ENCODE data around the gene ANO9.

DNA sequence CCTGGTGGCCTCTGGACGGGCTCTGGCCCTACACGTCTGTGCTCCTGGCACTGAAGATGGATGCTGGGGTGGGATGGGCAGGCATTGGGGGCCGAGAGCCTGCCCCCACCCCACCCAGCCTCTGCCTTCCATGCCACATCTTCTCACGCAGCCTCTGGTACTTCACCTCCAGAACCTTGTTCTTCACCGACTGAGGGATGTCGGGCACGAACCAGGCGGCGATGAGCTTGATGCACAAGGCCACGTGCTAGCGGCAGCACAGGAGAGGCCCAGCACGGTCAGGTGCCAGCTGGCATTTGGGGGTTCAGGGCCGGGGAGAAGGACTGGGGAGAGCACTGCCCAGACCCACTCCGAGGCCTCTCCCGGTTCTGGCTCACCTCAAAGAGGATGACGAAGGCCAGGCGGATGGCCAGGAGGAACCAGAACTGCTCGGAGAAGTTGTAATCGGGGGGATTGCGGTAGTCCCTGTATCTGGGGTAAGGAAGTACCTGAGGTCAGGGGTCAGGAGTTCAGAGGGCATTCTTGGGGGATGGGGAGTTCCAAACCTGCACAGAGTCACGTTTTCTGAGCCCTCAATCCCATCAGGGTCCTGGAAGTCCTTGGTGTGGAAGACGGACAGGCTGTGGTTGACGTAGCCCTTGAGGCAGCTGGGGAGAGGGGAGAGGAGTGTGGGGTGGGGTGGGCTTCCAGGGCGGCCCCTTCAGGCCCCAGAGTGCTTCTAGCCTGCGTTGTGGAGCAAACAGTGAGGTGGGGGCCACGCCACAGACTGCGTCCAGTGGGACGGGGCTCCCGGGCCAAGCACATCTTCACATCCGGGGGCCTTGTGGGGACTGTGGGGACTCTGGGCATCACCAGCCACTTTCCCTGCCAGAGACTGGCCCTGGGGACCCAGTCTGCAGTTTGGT, 23.2 kb downstream of the ANO9 start:
- TF ChIP-seq, protein P1, sequence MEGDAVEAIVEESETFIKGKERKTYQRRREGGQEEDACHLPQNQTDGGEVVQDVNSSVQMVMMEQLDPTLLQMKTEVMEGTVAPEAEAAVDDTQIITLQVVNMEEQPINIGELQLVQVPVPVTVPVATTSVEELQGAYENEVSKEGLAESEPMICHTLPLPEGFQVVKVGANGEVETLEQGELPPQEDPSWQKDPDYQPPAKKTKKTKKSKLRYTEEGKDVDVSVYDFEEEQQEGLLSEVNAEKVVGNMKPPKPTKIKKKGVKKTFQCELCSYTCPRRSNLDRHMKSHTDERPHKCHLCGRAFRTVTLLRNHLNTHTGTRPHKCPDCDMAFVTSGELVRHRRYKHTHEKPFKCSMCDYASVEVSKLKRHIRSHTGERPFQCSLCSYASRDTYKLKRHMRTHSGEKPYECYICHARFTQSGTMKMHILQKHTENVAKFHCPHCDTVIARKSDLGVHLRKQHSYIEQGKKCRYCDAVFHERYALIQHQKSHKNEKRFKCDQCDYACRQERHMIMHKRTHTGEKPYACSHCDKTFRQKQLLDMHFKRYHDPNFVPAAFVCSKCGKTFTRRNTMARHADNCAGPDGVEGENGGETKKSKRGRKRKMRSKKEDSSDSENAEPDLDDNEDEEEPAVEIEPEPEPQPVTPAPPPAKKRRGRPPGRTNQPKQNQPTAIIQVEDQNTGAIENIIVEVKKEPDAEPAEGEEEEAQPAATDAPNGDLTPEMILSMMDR (conservative IDR thresholded peaks at IDR 0.05 in 1 of 2, IDR thresholded peaks at IDR 0.05 in 1 of 2; ENCODE audit: low read depth in 1 of 2, low read length in 2 of 2), result no peak
- TF ChIP-seq EZH2 (IDR thresholded peaks at IDR 0.05; ENCODE audit: low read length, missing control alignments), result no peak

Data from fibroblast of lung (primary cell).